GM19324 (cell line): Measurements from ENCODE around the gene KRTAP1-3.
"Not testable (repeated sequence)": the region's sequence is repeated elsewhere in the genome, so short reads cannot be mapped to it uniquely, and the experiment has no call there.

Source experiments
- ATAC-seq: cut with Tn5 transposase; IDR thresholded peaks from one replicate; pipeline ENCODE4 v1.9.1; 2021; ENCODE audit warnings: mild to moderate bottlenecking, moderate library complexity; ENCODE audit not compliant: unreplicated experiment, low FRiP score

Gene KRTAP1-3

GRCh38 chr17:41055130-41055529 lies 20.5 kb upstream of the KRTAP1-3 start, which contains the start of gene KRTAP2-2:
Gene KRTAP2-2 (minus strand): TSS chr17:41055230. CDS start chr17:41055211, 19 bp downstream.
- ATAC-seq, result not testable (repeated sequence)

- ATAC-seq, result not testable (repeated sequence)
Observed at GRCh38 chr17:41054556-41054955, 19.9 kb upstream of the KRTAP1-3 start.

GRCh38 chr17:41054025-41054424 lies 19.4 kb upstream of the KRTAP1-3 start:
- ATAC-seq, result no peak

- no peak for ATAC-seq
Observed at GRCh38 chr17:41052566-41052965, 17.9 kb upstream of the KRTAP1-3 start.

GRCh38 chr17:41049110-41049509 lies 14.4 kb upstream of the KRTAP1-3 start:
- ATAC-seq, result no peak

GRCh38 chr17:41048441-41048840 lies 13.8 kb upstream of the KRTAP1-3 start:
- ATAC-seq, result no peak

- ATAC-seq, result not testable (repeated sequence)
Observed at GRCh38 chr17:41046735-41047465, 12.2 kb upstream of the KRTAP1-3 start, which contains the start of gene KRTAP2-1. Gene KRTAP2-1 (minus strand): TSS chr17:41047316. CDS start chr17:41047267, 49 bp downstream.

GRCh38 chr17:41042953-41043352 lies 8.3 kb upstream of the KRTAP1-3 start:
- no peak for ATAC-seq

- not testable (repeated sequence) for ATAC-seq
Observed at GRCh38 chr17:41040783-41041571, 6.3 kb upstream of the KRTAP1-3 start, which contains the start of gene KRTAP1-1. Gene KRTAP1-1 (minus strand): TSS chr17:41041450. CDS start chr17:41041397, 53 bp downstream.

GRCh38 chr17:41037853-41038350 lies 3.2 kb upstream of the KRTAP1-3 start:
- no peak for ATAC-seq

GRCh38 chr17:41029633-41030245 lies 4.9 kb downstream of the KRTAP1-3 start, which contains the start of gene KRTAP1-4:
Gene KRTAP1-4 (minus strand): TSS chr17:41030195. CDS start chr17:41030078, 117 bp downstream.
- no peak for ATAC-seq

GRCh38 chr17:41026715-41027471 lies 7.8 kb downstream of the KRTAP1-3 start, which contains the start of gene KRTAP1-5:
Gene KRTAP1-5 (minus strand): TSS chr17:41027208. CDS start chr17:41027155, 53 bp downstream.
- no peak for ATAC-seq

GRCh38 chr17:41024697-41025096 lies 10.0 kb downstream of the KRTAP1-3 start:
- ATAC-seq, result no peak

GRCh38 chr17:41020336-41020735 lies 14.3 kb downstream of the KRTAP1-3 start:
- ATAC-seq, result no peak

- no peak for ATAC-seq
Observed at GRCh38 chr17:41019415-41019814, 15.3 kb downstream of the KRTAP1-3 start.

- no peak for ATAC-seq
Observed at GRCh38 chr17:41018541-41018940, 16.1 kb downstream of the KRTAP1-3 start.

GRCh38 chr17:41016578-41017215 lies 18.0 kb downstream of the KRTAP1-3 start:
- ATAC-seq, result no peak

- ATAC-seq, result no peak
Observed at GRCh38 chr17:41015454-41015853, 19.2 kb downstream of the KRTAP1-3 start.

- no peak for ATAC-seq
Observed at GRCh38 chr17:41013606-41014005, 21.1 kb downstream of the KRTAP1-3 start.
